Measurements from ENCODE around the gene RNF224.
"Not testable (repeated sequence)": the region's sequence is repeated elsewhere in the genome, so short reads cannot be mapped to it uniquely, and the experiment has no call there.

The RNF224 gene

DNA sequence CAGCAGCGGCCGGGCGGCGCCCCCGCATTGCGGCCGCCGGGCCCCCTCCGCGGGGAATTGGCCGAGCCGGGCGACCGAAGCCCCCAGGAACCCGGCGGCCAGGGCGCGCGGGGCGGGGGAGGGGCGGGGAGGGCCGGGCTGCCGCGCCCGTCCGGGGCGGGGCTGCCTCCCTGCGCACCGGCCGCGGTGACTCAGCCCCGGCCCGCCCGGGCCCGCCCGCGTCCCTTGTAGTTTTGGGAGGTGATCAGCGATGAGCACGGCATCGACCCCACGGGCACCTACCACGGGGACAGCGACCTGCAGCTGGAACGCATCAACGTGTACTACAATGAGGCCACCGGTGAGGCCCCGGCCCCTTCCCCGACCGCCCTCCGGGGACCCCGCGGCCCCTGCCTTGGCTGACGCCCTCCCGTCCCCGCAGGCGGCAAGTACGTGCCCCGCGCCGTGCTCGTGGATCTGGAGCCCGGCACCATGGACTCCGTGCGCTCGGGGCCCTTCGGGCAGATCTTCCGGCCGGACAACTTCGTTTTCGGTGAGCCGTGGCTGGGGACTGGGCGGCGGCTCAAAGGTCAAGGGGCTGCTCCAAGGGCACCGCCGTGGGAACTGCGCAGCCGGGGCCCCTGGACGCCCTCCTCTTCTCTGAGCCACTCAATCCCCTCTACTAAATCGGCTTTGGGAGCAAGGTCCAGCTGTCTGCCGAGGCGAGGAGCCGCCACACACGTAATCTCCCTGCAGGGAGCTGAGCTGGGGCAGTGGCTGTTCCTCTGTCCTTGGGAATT lies 14.4 kb downstream of the RNF224 start:
- no peak for DNase-seq

DNA sequence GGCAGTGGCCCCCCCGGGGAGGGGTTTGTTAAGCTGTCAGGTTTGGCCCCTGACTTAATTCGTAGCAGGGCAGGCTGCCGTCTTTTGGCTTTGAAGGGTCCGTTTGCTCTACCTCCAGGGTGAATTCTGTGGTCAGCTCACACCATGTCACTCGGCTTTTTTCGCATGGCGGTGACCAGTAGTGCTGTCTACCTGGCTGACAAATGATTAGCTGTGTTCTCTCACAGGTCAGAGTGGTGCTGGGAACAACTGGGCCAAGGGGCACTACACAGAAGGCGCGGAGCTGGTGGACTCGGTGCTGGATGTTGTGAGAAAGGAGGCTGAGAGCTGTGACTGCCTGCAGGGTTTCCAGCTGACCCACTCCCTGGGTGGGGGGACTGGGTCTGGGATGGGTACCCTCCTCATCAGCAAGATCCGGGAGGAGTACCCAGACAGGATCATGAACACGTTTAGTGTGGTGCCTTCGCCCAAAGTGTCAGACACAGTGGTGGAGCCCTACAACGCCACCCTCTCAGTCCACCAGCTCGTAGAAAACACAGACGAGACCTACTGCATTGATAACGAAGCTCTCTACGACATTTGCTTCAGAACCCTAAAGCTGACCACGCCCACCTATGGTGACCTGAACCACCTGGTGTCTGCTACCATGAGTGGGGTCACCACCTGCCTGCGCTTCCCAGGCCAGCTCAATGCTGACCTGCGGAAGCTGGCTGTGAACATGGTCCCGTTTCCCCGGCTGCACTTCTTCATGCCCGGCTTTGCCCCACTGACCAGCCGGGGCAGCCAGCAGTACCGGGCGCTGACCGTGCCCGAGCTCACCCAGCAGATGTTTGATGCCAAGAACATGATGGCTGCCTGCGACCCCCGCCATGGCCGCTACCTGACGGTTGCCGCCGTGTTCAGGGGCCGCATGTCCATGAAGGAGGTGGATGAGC lies 15.2 kb downstream of the RNF224 start:
- DNase-seq: no peak

DNA sequence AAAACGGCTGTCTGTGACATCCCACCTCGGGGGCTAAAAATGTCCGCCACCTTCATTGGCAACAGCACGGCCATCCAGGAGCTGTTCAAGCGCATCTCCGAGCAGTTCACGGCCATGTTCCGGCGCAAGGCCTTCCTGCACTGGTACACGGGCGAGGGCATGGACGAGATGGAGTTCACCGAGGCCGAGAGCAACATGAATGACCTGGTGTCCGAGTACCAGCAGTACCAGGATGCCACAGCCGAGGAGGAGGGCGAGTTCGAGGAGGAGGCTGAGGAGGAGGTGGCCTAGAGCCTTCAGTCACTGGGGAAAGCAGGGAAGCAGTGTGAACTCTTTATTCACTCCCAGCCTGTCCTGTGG lies 15.9 kb downstream of the RNF224 start:
- not testable (repeated sequence) for DNase-seq

DNA sequence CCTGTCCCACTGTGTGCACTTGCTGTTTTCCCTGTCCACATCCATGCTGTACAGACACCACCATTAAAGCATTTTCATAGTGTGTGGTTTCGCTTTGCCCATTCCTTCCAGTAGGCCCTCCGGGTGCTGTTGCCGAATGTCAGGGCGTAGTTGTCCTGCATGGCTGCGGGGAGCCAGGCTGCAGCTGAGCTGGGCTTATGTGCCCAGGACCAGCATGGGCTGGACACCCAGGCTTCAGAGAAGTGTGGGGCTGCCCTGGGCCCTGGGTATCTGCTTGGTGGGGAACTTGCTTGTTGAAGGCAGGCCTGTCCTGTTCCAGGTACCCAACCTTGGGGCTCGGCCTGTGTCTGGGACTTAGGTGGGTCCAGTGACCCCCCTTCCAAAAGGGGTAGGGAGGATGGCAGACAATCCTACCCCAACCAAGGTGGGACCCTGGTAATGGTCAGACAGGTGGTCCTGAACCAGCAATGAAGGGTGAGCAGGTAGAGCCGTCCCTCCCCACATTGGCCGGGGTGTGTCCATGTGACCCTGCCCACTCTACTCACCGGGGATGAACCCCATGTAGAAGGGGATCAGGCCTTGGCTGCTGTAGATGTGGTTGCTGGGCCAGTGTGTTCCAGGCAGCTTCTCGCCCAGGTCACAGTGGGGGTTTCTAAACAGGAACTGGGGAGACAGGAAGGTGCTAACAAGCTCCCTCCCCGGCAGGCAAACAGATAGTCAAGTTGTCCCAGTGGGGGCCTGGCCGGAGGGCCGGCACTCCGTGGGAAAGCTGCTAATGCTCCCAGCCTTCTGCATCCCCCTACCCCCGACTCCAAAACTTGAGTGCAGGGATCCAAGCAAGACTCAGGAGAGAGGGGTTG lies 16.6 kb downstream of the RNF224 start:
- no peak for DNase-seq

DNA sequence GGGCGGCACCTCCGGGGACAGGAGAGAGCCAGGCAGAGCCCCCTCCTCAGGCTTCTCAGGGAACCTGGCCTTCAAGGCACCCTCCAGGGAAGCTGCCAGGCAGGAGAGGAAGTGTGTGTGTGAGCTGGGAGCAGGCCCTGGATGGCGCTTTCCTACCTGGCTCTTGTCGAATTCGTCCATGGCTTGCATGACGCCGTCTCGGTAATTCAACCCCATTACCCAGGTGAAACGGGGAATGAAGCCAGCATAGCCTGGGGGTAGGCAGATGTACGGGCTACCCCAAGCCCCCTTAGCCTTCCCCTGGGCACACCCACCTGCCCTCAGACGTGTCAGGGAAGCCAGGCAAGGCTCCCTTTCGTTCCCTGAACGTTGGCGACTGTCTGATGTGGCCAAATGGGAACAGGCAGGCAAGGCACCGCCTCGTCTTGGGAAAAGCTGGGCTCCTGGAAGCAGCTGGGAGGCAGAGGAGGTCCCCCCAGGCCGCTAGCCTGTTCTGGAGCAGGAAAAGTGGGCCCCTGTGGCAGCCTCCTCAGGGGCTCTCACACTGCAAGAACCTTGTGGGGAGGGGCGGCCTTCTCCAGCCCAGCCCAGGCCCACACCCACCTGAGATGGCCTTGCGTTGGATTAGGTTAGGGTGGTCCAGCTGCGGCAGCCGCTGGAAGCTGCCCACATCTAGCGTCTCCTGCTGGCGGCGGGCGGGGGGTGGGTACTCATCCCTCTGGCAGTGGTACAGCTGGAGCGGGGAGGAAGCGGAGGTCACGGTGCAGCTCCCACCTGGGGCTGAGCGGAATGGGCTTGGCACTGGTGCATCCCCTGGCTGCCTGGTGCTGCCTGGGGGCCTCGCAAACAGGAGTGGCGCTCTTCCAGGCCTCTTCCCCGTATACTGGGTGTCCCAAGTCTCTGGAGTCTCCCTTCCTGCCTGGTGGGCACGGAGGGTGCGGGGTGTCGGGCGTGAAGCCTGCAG lies 17.5 kb downstream of the RNF224 start:
- no peak for DNase-seq

DNA sequence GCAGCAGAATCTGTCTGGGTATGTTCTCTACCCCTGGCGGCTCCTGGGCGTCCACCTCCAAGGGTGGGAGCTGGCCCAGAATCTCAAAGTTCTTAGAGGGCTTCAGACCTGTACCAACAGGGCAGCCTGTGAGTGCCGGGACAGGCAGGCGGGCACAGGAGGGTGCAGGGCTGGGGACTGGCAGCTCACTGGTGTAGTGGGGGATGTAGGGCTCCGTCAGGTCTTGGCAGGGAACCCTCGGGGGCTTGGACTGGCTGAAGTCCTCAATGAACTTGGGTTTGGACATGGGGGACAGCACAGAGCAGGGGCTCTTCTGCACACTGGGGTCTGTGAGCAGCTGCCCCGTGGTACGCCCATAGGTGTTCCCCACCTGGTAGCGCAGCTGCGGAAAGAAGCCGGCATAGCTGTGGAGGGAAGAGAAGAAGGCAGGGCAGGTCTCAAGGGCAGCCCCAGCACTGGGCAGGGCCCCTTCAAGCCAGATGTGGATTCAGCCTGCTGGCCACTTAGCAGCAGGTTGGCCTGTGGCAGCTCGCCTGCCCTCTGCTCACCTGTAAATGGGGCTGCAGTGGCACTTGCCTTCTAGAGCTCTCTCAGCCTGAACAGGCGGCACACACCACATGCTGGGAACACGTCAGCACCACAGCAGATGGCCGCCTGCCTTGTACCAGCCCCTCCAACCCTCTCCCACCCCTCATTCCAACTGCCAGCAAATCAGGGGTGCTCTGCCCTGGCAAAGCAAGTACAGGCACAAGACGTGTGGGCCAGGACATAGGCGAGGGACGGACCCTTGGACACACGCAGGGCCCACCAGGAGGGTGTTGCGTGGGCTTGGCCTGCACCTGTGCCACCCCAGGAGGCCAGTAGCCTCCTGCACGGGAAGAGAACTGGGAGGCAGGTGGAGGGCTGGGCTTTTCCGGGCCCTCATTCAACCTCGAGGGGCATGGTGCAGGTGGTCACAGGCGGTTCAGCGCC lies 18.4 kb downstream of the RNF224 start:
- peak; percentile 43 for DNase-seq

DNA sequence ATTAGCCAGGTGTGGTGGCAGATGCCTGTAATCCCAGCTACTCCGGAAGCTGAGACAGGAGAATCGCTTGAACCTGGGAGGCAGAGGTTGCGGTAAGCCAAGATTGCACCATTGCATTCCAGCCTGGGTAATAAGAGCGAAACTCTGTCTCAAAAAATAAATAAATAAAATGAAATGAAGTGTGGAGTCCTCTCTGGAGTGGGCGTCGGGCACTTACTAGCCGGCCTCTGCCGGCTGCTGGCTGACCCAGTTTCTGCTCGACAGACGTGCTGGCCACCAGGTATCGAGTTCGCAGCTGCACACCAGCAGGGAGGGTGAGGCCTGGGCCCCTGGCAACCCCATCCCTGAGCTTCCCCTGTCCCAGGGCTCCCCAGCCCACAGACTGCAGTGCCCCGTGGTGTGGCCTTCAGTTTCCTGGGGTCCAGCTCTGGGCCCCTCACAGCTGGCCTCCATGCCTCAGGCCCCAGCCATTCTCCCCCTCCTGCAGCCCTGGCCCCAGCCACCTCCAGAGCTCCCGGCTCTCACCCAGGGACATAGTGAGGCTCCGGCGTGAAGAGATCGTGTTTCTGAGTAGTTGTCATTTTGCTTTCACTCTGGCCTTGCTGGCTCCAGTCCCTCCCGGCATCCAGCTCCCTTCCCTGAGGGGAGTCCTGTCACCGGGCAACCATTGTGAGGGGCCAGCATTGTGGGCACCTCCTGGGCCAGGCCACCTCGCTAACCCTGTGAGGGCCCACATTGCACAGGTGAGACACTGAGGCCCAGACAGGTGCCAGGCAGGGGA lies 20.0 kb downstream of the RNF224 start:
- DNase-seq: no peak

DNA sequence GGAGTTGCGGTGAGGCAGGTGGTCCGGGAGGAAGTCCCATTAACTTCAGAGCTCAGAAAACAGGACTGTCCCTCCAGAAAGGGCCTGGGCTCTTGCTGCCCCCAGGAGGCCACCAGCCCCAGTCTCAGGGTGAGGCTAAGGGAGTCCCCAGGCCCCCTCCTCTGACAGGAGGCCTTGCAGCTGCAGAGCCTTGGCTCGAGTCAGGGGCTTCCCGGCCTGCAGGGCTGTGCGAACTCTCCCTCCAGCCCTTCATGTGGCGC lies 20.5 kb downstream of the RNF224 start:
- no peak for DNase-seq

DNA sequence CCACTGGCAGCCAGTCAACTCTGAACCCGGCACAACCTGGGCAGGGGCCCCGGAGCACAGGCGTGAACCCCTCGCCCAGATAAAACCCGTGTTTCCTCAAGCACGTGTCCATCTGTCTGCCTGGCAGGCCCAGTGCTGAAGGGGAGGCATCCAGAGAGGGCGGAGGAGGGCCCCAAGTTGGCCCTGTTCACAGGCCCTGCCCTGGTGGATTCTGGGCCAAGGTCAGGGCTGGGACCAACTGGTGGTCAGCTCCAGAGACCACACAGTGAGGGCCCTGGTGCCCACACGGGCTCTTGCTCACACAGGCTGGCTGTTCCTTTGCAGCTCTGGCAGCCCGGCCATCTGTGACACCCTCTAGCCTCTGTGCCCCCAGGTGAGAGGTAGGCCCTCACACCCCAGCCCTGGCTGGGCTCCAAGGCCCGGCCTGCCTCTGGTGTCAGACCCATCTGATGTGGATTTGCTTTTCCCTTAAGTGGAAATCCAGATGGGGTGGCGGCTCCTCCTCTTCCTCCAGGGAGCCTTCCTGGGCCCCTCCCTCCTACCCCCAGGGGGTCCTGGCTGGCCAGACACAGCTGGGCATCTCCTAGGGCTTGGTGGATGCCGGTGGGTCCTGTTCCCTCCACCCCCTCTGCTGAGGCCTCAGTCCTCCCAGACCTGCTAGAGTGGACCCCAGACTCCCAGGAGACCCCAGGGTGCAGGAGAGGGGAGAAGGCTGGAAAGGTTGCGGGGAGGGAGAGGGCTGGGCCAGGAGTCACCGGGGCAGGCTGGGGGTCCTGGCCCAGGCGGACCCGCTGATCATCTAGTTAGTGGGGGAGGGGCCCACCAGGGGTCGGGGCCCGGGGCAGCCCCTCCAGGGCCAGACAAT lies 23.3 kb downstream of the RNF224 start:
- DNase-seq: no peak

DNA sequence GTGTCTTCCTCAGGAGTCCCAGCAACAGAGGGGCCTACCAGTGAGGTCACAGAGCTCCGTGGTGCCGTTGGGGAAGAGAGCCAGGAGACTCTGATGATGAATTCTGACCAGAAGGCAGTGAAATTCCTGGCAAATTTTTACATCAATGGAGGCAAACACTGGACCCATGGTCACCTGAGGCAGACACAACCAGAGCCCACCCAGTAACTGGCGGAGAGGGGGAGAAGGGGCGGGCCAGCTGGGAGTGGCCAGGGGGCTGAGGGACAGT lies 23.8 kb downstream of the RNF224 start, which contains the start of gene STPG3:
Gene STPG3 (plus strand): TSS at position 93 of the 268 bp plus-strand sequence. CDS start 1 bp downstream, at position 94.
- DNase-seq: no peak

DNA sequence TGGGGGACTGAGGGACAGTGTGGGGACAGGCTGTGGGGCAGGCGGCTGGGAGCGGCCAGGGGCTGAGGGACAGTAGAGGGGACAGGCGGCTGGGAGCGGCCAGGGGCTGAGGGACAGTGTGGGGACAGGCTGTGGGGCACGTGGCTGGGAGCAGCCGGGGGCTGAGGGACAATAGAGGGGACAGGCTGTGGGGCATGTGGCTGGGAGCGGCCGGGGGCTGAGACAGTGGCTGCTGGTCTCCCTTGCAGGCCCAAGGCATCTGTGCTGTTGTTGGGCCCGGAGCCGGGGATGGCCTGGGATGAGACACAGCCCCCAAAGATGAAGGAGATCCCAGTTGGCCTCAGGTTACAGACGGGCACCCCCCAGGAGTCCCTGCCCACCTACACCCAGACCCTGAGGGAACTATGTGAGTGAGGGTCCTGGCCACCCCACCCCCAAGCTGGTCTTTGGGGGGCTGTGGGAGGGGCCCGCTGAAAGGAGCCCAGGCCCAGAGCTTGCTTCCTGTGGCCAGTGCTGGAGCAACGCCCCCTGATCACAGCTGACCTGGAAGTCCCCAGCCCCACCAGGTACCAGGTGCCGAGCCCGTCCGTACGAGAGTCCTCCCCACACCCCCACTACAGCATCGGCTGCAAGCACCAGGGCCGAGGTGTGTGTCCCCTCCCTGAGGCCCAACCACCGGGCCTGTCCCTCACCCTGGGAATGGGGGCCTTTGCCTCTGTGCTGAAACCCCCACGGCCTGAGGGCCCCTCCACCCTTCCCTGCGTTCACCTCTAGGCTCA lies 24.4 kb downstream of the RNF224 start:
- no peak for DNase-seq

DNA sequence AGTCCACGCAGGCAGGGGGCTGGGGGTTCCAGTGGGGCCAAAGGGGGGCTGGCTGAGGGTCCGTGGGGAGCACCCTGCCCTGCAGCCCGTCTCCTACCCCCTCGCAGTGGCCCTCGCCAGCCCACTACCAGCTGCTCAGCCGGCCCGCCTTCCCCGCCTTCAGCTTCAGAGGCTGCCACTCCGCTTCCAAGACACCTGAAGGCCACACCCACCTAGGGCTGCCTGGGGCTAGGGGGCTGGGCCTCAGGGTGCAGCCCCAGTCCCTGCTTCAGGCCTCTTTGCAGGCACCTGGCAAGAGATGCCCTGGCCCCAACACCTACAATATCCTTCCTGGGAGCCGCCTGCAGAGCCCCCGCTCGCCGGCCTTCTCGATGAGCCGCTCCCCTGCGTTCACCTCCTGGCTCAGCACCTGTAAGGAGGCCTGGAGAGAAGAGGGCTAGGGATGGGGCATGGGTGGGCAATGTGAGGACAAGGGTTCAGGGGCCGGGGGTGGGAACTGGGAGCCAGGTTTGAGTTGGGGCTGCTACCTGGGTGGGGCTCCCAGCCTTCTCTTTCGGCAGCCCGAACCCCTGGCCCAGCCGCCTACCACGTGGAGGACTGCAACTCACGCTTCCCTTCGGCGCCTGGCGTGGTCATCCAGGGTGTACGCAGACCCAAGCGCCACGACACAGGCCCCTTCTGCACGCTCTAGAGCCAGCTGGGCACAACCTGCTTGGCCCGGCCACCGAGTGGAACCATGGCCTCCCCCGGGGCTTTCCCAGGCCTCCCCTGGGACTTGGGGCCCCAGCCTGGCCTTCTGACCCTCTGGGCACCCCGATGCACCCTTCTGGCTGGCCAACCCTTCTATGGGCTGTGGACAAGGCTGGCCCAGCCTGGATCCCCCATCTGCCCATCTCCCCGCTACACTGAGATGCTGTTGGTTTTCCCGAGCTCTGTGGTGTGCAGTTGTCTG lies 25.5 kb downstream of the RNF224 start:
- DNase-seq: no peak

DNA sequence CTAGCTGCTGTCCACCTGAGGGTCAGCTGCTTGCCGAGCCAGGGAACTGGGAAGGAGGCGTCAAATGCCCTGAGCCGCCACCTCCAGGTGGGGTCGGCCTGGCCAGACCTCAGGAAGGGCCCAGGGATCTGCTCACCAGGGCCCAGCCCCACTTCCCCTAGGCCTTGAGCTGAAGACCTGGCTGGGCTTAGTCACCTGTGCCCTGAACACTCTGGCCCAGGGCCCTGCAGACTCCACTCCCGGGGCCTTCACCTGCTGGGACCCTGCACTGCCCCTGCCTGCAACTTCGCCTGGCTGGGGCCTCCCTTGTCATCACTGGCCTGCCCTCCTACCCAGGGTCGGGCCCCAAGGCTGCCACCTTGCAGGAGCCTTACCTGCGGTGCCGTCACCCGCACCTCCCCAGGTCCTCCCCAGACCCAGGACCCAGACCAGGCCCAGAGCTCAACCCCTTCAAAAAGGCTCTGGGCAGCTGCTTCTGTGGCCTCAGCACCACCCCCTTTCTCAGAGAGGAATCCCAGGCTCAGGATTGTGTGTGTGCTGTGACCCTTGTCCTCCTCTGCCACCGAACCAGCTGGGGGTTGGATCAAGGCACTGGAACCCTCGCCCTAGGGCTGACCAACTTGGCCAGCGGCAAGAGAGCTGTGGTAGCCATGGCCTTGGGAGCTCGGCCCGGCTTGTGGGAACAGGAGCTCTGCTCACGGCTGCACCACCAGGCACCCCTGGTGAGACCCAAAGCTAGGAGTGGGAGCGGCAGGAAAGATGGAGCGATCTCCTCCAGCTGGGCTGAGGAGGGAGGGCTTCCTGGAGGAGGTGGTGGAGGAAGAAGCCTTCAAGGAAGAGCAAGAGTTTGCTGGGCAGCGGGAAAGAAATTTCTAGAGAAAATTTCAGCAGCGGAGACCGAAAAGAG lies 26.7 kb downstream of the RNF224 start:
- DNase-seq: no peak

DNA sequence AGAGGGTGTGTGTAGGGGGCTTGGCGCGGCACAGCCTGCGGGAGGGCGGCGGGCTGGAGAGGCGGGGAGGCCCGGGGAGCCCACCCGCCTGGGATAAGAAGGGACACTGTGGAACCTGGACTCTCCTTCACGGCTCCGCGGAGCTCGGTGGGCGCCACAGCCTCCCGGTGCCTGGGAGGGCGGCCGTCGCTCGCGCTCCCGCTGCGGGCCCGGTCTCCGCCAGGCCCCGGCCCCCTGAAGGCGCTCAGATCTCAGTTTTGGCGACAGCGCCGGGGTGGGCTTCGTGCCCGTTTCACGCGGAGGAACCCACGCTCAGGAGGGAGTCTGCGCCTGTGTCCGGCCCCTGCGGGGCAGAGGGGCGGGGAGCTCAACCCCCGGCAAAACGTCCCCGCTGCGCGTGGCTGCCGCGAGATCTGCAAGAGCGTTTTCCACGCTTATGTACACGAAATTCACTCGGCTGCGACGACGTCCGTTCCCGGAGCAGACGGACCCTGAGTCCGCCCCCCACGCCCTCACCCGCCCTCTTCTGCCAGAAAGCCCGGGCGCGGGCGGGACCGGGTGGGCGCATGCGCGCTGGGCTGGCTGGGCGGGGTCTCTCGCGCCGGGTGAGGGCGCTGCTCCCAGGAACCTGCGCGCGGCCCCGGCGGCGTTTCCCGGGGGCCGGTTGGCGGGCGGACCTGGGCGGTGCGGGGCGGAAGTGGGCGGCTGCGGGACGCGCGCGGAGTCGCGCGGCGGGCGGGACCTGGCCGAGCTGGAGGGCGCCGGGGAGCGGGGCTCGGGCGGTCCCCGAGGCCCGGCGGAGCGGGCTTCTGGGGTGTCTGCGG lies 27.5 kb downstream of the RNF224 start, which contains the start of gene NELFB:
Gene NELFB (plus strand): TSS at position 704 of the 824 bp plus-strand sequence.
- peak; percentile 43 for DNase-seq

Measured in NCI-H1694 treated with DMSO at 0.1 percent for 48 hours (cell line).